Right lobe of liver (tissue), 6 donors: ENCODE data around the gene PIEZO2. TPM values are rescaled to one million over a fixed set of nuclear protein-coding genes. Genes with fewer than 3 reads are reported as not detected.

Source experiments
- ATAC-seq, 4 donors: fragments of 200-7000 bp; cut with Tn5 transposase; one replicate each; pipeline ENCODE4 v1.9.1; 2020; ENCODE audit warnings: mild to moderate bottlenecking in 4 of 4, moderate library complexity in 4 of 4
- DNase-seq, 3 donors: peaks; one replicate each; pipeline ENCODE4 v3.0.0-alpha.2; 2020
- H3K27ac ChIP-seq, 3 donors: fragments of 200-600 bp; one replicate each; pipeline ENCODE4 v1.8.0; 2022
- H3K27me3 ChIP-seq, 2 donors: fragments of 200-600 bp; one replicate each; pipeline ENCODE4 v1.8.0; 2022
- H3K36me3 ChIP-seq, 4 donors: fragments of 200-600 bp; sonication (generic) in 1 of 4; one replicate each; pipeline versions ENCODE4 v1.5.1 to v1.8.0; 2017 to 2022; ENCODE audit warnings: control low read depth in 1 of 4
- H3K4me1 ChIP-seq, 4 donors: fragments of 200-600 bp; sonication (generic) in 1 of 4; one replicate each; pipeline versions ENCODE4 v1.5.1 to v1.8.0; 2017 to 2022; ENCODE audit warnings: control low read depth in 1 of 4
- H3K4me3 ChIP-seq, 3 donors: fragments of 200-600 bp; one replicate each; pipeline ENCODE4 v1.8.0; 2022
- H3K9me3 ChIP-seq, 4 donors: fragments of 200-600 bp; sonication (generic) in 1 of 4; one replicate each; pipeline versions ENCODE4 v1.5.1 to v1.8.0; 2017 to 2022; ENCODE audit warnings: control low read depth in 1 of 4
- CTCF ChIP-seq, 4 donors: fragments of 200-600 bp in 3 of 4; fragments of 450-650 bp in 1 of 4; IDR thresholded peaks; one replicate each; pipeline versions ENCODE4 v1.5.1 to v1.8.0; 2016 to 2022; ENCODE audit warnings: antibody characterized with exemption in 4 of 4, mild to moderate bottlenecking in 2 of 4
- POLR2A ChIP-seq: fragments of 450-650 bp; IDR thresholded peaks from one replicate; pipeline ENCODE4 v1.6.1; 2017; ENCODE audit warnings: antibody characterized with exemption, mild to moderate bottlenecking
- WGBS: methylation state at CpG from one replicate; pipeline ENCODE4 v1.1.6; 2018; ENCODE audit warnings: low coverage, low lambda C conversion rate; ENCODE audit not compliant: insufficient coverage; ENCODE audit errors: missing lambda C conversion rate; 5-methylcytosine and 5-hydroxymethylcytosine counted together
- intact Hi-C, 2 donors: fragments of 100-400 bp; cut with DNase I; formaldehyde crosslinking; loops; one replicate each; pipeline versions ENCODE4 v1.11.2 to v1.14.1; 2022
- total RNA-seq, 6 experiments: library from RNA; depleted of rRNA in 2 of 6; stranded (reverse); fragments of >200 nt in 2 of 6; fragmentation: NEBNext Ultra II Directional in 3 of 6; extraction: Animal tissue kit (Norgen Biotek cat#: 25700) in 3 of 6; gene quantifications; one replicate each; pipeline versions ENCODE4 v1.1.0 to v1.2.4, GENCODE V29; 2016 to 2023
- donor health status: DM: no; HTN: yes; CAD: no.
- donor health status: DM: no; HTN: no; CAD: no.
- donor health status: DM: no; HTN: no; CAD: no.
- donor health status: DM: no; HTN: yes; CAD: no.
- donor health status: DM: no; HTN: yes; CAD: no.

PIEZO2 gene
- total RNA-seq, 6 experiments from 2014 or later: 6.6 to 16.9 (median 10.1) TPM

GRCh38 chr18:10752382-10752781 is 397.0 kb downstream of the PIEZO2 start:
- Histone ChIP-seq H3K9me3 (no peaks in the 10 kb centered on the region), H3K4me3 (no peak overlapping the region), H3K27me3 (no peaks in the 10 kb centered on the region), H3K27ac (no peak overlapping the region), H3K36me3 (no peaks in the 10 kb centered on the region), H3K4me1 (no peaks in the 10 kb centered on the region)
- no peak for DNase-seq
- ATAC-seq: no peak
- intact Hi-C loops: no loop called here
- WGBS: 75% methylated on average over 8 of the region's 8 CpGs
- TF ChIP-seq CTCF (IDR thresholded peaks at IDR 0.05) (no peak), POLR2A (no peak)

- intact Hi-C loops: no loop called here
- Histone ChIP-seq H3K27ac (no peak overlapping the region), H3K4me3 (no peak overlapping the region), H3K4me1 (no peaks in the 10 kb centered on the region), H3K27me3 (no peaks in the 10 kb centered on the region), H3K36me3 (no peaks in the 10 kb centered on the region), H3K9me3 (no peaks in the 10 kb centered on the region)
- TF ChIP-seq CTCF (IDR thresholded peaks at IDR 0.05): no peak
- TF ChIP-seq POLR2A: no peak
- ATAC-seq: no peak
- DNase-seq: no peak
- WGBS: 89% methylated on average over 3 of the region's 8 CpGs
These were observed 397.7 kb downstream of the PIEZO2 start for GRCh38 chr18:10751653-10752052.

GRCh38 chr18:10750191-10751035 is 399.0 kb downstream of the PIEZO2 start:
- no peak overlapping the region for H3K4me3 ChIP-seq
- 67% methylated on average over 5 of the region's 5 CpGs for WGBS
- intact Hi-C loops: no loop called here
- ATAC-seq: peak in 3 of 4 donors; percentile 42 to 86 (median 81)
- H3K9me3 ChIP-seq: no peaks in the 10 kb centered on the region
- no peaks in the 10 kb centered on the region for H3K36me3 ChIP-seq
- no peaks in the 10 kb centered on the region for H3K27me3 ChIP-seq
- no peak for DNase-seq
- H3K4me1 ChIP-seq: no peaks in the 10 kb centered on the region
- H3K27ac ChIP-seq: no peak overlapping the region
- TF ChIP-seq POLR2A (no peak), CTCF (IDR thresholded peaks at IDR 0.05) (no peak)

- no peaks in the 10 kb centered on the region for H3K4me1 ChIP-seq
- 83% methylated on average over 1 of the region's 1 CpG for WGBS
- H3K36me3 ChIP-seq: no peaks in the 10 kb centered on the region
- no peaks in the 10 kb centered on the region for H3K27me3 ChIP-seq
- TF ChIP-seq CTCF (IDR thresholded peaks at IDR 0.05) (no peak), POLR2A (no peak)
- ATAC-seq: no peak
- H3K4me3 ChIP-seq: no peak overlapping the region
- intact Hi-C loops: loop anchor here in 1 of 2 donors (10.0 kb wide), 1 partner anchor 64 kb away; no protein-coding TSS in a partner anchor
- no peaks in the 10 kb centered on the region for H3K9me3 ChIP-seq
- H3K27ac ChIP-seq: no peak overlapping the region
- DNase-seq: no peak
These were observed 400.7 kb downstream of the PIEZO2 start for GRCh38 chr18:10748641-10749040.
